Measurements from ENCODE around the gene CTNNA1. TPM values are rescaled to one million over a fixed set of nuclear protein-coding genes. Genes with fewer than 3 reads are reported as not detected.
"Not testable (repeated sequence)": the region's sequence is repeated elsewhere in the genome, so short reads cannot be mapped to it uniquely, and the experiment has no call there.

The CTNNA1 gene
- total RNA-seq, 1 donor from 2014 or later = 78.6 TPM

- Mint-ChIP-seq H3K27ac (no peak overlapping the region), H3K4me3 (no peak overlapping the region), H3K9me3 (no peaks in the 10 kb centered on the region), H3K4me1 (peaks cover 10% of the 10 kb centered on the region), H3K36me3 (ENCODE audit: low read depth) (peaks cover 12% of the 10 kb centered on the region), H3K27me3 (peaks cover 4% of the 10 kb centered on the region)
- DNase-seq = no peak
- intact Hi-C loops (cut with micrococcal nuclease) = no loop called here
These were observed 150.0 kb downstream of the CTNNA1 start for GRCh38 chr5:138903130-138903775.

DNA sequence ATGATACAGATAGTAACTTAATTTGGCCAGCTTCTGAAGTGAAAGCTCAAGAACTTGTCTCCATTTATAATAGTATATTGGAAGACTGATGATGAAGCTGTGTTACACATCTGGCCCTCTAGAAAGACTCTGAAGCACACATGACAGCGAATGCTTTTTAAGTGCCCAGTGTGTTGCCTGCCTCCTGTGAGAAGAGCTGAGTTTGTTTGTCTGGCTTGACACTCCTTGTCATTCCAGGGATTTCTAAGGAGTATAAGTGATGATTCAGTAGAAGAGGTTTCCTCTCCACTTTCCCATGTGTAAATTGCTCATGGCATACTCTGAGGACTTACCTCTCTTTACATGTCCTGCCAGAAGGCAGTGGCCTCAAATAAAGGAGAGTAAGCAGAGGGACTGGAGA, 152.3 kb downstream of the CTNNA1 start:
- Mint-ChIP-seq H3K4me1 (peaks cover 5% of the 10 kb centered on the region), H3K36me3 (ENCODE audit: low read depth) (peaks cover 18% of the 10 kb centered on the region), H3K4me3 (no peak overlapping the region), H3K27me3 (peaks cover 4% of the 10 kb centered on the region), H3K27ac (no peak overlapping the region), H3K9me3 (no peaks in the 10 kb centered on the region)
- no peak for DNase-seq
- intact Hi-C loops (cut with micrococcal nuclease) = no loop called here

- no peak for DNase-seq
- no peak overlapping the region for H3K27ac Mint-ChIP-seq
- no peak overlapping the region for H3K4me3 Mint-ChIP-seq
- H3K27me3 Mint-ChIP-seq = no peaks in the 10 kb centered on the region
- intact Hi-C loops (cut with micrococcal nuclease) = no loop called here
- H3K9me3 Mint-ChIP-seq = no peaks in the 10 kb centered on the region
- peaks cover 12% of the 10 kb centered on the region for H3K36me3 Mint-ChIP-seq (ENCODE audit: low read depth)
- peaks cover 2% of the 10 kb centered on the region for H3K4me1 Mint-ChIP-seq
These were observed 156.5 kb downstream of the CTNNA1 start for GRCh38 chr5:138909734-138910133.

GRCh38 chr5:138910546-138911185, 157.4 kb downstream of the CTNNA1 start:
- no peaks in the 10 kb centered on the region for H3K27me3 Mint-ChIP-seq
- no peak for DNase-seq
- no peak overlapping the region for H3K27ac Mint-ChIP-seq
- peaks cover 2% of the 10 kb centered on the region for H3K4me1 Mint-ChIP-seq
- peaks cover 11% of the 10 kb centered on the region for H3K36me3 Mint-ChIP-seq (ENCODE audit: low read depth)
- intact Hi-C loops (cut with micrococcal nuclease) = no loop called here
- no peaks in the 10 kb centered on the region for H3K9me3 Mint-ChIP-seq
- no peak overlapping the region for H3K4me3 Mint-ChIP-seq

DNA sequence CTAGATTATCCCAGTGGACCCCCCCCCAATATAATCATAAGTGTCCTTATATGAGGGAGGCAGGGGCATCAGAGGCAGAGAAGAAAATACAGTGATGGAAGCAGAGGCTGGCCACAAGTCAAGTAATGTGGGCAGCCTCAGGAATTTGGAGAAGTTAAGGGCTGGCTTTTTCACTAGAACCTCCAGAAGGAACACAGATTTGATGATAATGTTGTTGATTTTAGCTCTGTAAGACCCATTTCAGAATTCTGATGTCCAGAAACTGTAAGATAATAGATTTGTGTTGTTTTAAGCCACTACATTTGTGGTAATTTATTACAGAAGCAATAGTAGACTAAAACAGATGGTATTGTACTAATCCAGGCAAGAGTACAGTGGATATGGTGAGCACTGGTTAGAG, 158.2 kb downstream of the CTNNA1 start:
- Mint-ChIP-seq H3K27me3 (no peaks in the 10 kb centered on the region), H3K36me3 (ENCODE audit: low read depth) (peaks cover 9% of the 10 kb centered on the region), H3K27ac (no peak overlapping the region), H3K9me3 (no peaks in the 10 kb centered on the region), H3K4me3 (no peak overlapping the region), H3K4me1 (peaks cover 2% of the 10 kb centered on the region)
- intact Hi-C loops (cut with micrococcal nuclease) = no loop called here
- no peak for DNase-seq

DNA sequence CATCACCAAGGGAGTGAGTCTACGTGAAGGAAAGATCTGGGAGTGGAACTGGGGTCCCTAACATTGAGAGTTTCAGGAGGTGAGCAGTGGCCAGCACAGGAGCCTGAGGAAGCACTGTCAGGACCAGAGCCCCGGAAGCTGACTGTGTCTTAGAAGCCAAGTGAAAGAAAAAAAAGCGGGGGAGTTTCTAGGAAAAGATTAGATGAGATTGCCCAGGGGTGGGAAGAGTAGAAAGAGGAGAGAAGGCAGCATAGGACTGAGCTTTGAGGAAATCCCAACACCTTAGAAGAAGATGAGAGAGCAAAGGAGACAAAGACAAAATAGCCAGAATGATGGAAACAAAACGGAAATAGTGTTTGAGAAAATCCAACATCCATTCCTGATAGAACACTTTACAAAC, 158.9 kb downstream of the CTNNA1 start:
- H3K27me3 Mint-ChIP-seq = no peaks in the 10 kb centered on the region
- peaks cover 9% of the 10 kb centered on the region for H3K36me3 Mint-ChIP-seq (ENCODE audit: low read depth)
- no peak overlapping the region for H3K27ac Mint-ChIP-seq
- no peak for DNase-seq
- H3K4me1 Mint-ChIP-seq = peaks cover 2% of the 10 kb centered on the region
- H3K9me3 Mint-ChIP-seq = no peaks in the 10 kb centered on the region
- no peak overlapping the region for H3K4me3 Mint-ChIP-seq
- intact Hi-C loops (cut with micrococcal nuclease) = no loop called here

DNA sequence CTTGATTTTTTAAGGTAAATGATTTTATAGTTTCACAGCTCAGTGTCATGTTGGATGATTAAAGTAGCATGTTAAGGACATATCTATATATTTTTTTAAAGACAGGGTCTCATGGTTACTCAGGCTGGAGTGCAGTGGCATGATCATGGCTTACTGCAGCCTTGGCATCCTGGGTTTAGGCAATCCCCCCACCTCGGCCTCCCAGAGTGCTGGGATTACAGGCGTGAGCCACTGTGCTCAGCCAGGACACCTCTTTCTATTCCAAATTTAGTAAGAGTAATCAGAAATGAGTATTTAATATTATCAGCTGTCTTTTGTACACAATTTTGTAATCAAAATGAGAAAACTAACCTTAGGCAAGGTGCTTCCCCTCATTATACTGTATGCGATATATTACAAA, 160.5 kb downstream of the CTNNA1 start:
- Mint-ChIP-seq H3K27me3 (no peaks in the 10 kb centered on the region), H3K4me3 (no peak overlapping the region), H3K9me3 (no peaks in the 10 kb centered on the region), H3K36me3 (ENCODE audit: low read depth) (peaks cover 9% of the 10 kb centered on the region), H3K27ac (no peak overlapping the region), H3K4me1 (peaks cover 2% of the 10 kb centered on the region)
- intact Hi-C loops (cut with micrococcal nuclease) = no loop called here
- no peak for DNase-seq

DNA sequence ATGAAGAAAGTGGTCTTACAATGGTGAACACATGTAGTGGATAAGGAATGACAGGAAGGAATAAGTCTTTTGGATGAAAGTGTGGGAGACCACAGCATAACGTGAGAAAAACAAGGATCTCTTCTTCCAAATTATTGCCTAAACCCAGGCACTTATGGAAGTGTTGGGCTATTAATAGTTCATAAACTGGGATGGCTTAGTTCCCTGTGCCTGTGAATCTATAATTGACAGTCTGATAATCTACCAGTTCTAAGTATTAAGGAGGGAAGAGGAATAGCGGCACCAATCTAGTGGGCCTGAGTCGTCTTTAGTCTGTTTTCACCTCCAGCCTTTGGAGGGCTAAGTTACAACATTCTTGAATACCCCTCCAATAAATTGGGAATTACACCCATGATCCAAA, 161.1 kb downstream of the CTNNA1 start:
- peaks cover 2% of the 10 kb centered on the region for H3K4me1 Mint-ChIP-seq
- no peak overlapping the region for H3K4me3 Mint-ChIP-seq
- peaks cover 9% of the 10 kb centered on the region for H3K36me3 Mint-ChIP-seq (ENCODE audit: low read depth)
- H3K27me3 Mint-ChIP-seq = no peaks in the 10 kb centered on the region
- no peak overlapping the region for H3K27ac Mint-ChIP-seq
- intact Hi-C loops (cut with micrococcal nuclease) = no loop called here
- DNase-seq = no peak
- no peaks in the 10 kb centered on the region for H3K9me3 Mint-ChIP-seq

DNA sequence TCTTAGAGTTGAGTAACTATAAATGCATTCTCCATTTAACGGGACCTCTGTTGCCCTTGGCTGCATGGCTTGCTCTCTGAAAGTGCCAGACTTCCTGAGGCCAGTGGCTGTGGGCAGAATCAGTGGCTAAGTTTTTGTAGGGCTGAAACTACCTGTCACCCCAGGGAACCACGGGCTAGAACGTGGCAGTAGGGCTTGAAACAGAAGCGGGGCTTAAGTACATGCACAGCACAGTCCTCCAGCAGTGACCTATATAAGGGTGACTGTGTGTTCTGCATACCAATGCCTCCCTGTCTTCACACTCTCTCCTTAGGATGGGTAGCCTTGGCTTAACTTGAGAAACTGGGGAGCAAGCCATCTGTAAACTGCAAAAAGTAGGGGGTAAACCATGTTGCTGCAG, 165.5 kb downstream of the CTNNA1 start:
- no peak for DNase-seq
- Mint-ChIP-seq H3K4me1 (no peaks in the 10 kb centered on the region), H3K4me3 (no peak overlapping the region), H3K27ac (no peak overlapping the region), H3K36me3 (ENCODE audit: low read depth) (peaks cover 2% of the 10 kb centered on the region), H3K27me3 (no peaks in the 10 kb centered on the region), H3K9me3 (no peaks in the 10 kb centered on the region)
- intact Hi-C loops (cut with micrococcal nuclease) = no loop called here

GRCh38 chr5:138920181-138920580, 167.0 kb downstream of the CTNNA1 start:
- no peak overlapping the region for H3K27ac Mint-ChIP-seq
- no peak overlapping the region for H3K4me3 Mint-ChIP-seq
- H3K4me1 Mint-ChIP-seq = no peaks in the 10 kb centered on the region
- peaks cover under 1% of the 10 kb centered on the region for H3K36me3 Mint-ChIP-seq (ENCODE audit: low read depth)
- no peaks in the 10 kb centered on the region for H3K27me3 Mint-ChIP-seq
- H3K9me3 Mint-ChIP-seq = no peaks in the 10 kb centered on the region
- intact Hi-C loops (cut with micrococcal nuclease) = no loop called here
- no peak for DNase-seq

DNA sequence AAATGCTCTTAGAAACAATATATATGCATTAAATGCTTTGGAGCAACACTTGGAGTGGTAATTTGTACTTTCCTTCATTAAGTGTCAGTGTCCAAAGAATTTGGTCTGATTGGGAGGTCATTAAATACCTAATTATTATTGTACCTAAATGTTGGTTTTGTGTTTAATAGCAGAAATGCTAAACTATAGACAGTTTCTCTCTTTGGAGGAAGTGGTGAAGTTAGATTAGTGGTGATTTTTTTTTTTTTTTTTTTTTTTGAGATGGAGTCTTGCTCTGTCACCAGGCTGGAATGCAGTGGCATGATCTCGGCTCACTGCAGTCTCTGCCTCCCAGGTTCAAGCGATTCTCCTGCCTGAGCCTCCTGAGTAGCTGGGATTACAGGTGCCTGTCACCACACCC, 168.1 kb downstream of the CTNNA1 start:
- intact Hi-C loops (cut with micrococcal nuclease); DNase-seq; H3K9me3 Mint-ChIP-seq; H3K36me3 Mint-ChIP-seq (ENCODE audit: low read depth); H3K4me1 Mint-ChIP-seq; H3K4me3 Mint-ChIP-seq; H3K27ac Mint-ChIP-seq; H3K27me3 Mint-ChIP-seq: not testable (repeated sequence)

DNA sequence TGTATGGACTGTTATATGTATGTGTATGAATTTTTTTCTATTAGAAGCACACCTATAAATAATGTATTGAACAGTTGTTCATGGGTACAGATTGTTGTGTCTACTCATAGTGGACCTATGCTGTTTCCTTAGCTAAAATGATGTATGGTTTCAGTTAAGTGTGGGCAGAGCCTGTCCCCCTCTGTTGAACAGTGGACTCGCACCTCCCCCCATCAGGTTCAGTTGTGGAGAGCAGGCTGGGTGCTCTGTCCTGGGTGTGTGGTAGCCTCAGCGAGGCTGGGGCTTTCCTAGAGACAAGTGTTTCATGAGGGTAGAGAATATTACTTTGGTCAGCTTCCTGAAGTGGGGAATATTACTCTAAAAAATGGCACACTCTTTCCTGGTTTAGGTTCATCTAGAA, 169.3 kb downstream of the CTNNA1 start:
- intact Hi-C loops (cut with micrococcal nuclease) = no loop called here
- no peak overlapping the region for H3K27ac Mint-ChIP-seq
- H3K4me1 Mint-ChIP-seq = no peaks in the 10 kb centered on the region
- H3K36me3 Mint-ChIP-seq (ENCODE audit: low read depth) = peaks cover 4% of the 10 kb centered on the region
- no peak overlapping the region for H3K4me3 Mint-ChIP-seq
- H3K27me3 Mint-ChIP-seq = no peaks in the 10 kb centered on the region
- no peak for DNase-seq
- no peaks in the 10 kb centered on the region for H3K9me3 Mint-ChIP-seq

DNA sequence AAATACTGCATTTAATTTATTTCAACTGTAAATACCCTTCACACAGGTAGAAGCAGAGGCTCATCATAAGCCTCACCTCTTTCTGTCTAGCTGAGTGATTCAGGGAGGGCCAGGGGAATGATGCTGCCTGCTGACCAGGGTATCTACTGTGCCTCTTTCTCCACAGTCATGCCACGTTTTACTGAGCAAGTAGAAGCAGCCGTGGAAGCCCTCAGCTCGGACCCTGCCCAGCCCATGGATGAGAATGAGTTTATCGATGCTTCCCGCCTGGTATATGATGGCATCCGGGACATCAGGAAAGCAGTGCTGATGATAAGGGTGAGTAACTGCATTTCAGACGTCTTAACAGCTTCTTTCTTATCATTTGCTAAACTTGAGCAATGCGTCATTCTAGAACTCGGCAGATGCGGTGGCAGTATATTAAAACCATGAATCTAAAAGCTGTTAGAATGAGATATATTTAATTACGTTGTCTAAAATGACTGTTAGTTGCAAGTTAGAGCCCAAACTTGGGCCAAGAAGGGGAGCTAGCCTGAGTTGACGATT, 171.9 kb downstream of the CTNNA1 start:
- intact Hi-C loops (cut with micrococcal nuclease) = no loop called here

DNA sequence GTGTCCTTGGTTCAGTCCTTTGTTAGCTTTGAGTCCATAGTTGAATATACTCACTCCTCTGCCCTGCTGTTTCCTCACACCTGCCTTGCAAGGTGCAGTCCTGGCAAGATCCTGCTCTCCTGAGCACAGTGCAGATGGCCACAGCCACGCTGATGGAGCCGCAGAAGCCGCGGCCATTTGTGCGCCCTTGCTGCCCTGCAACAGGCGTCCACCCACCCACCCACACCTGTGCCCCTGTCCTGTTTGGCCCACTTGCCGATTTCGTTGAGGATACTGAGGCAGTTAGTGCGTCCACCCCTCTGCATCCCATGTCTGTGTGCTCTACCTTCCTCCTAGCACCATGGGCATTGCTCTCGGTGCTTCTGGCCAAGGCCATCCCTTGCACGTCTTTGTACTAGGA, 173.0 kb downstream of the CTNNA1 start:
- H3K27ac Mint-ChIP-seq = no peak overlapping the region
- intact Hi-C loops (cut with micrococcal nuclease) = no loop called here
- no peak for DNase-seq
- no peaks in the 10 kb centered on the region for H3K4me1 Mint-ChIP-seq
- no peaks in the 10 kb centered on the region for H3K9me3 Mint-ChIP-seq
- H3K4me3 Mint-ChIP-seq = no peak overlapping the region
- no peaks in the 10 kb centered on the region for H3K27me3 Mint-ChIP-seq
- H3K36me3 Mint-ChIP-seq (ENCODE audit: low read depth) = peaks cover 9% of the 10 kb centered on the region

More for the DNA sequence above, 171.9 kb downstream of the CTNNA1 start:
- Mint-ChIP-seq H3K27me3 (no peaks in the 10 kb centered on the region), H3K36me3 (ENCODE audit: low read depth) (peaks cover 4% of the 10 kb centered on the region), H3K4me3 (no peak overlapping the region), H3K9me3 (no peaks in the 10 kb centered on the region), H3K4me1 (no peaks in the 10 kb centered on the region), H3K27ac (no peak overlapping the region)
- DNase-seq = no peak

Data from activated CD4-positive, alpha-beta T cell treated with anti-CD3 and anti-CD28 coated beads, Interleukin-2, amount 10 ng/mL, durations not matched to agents 24 days and 14 days (primary cell).